M059J (cell line): ENCODE measurements around the gene DST. TPM values are rescaled to one million over a fixed set of nuclear protein-coding genes. Genes with fewer than 3 reads are reported as not detected.
"Not testable (repeated sequence)": the region's sequence is repeated elsewhere in the genome, so short reads cannot be mapped to it uniquely, and the experiment has no call there.

Experiments used
- DNase-seq: peaks from one replicate; pipeline ENCODE4 v3.0.0-alpha.2; 2012; ENCODE audit warnings: low read depth
- total RNA-seq: library from RNA; depleted of rRNA; stranded (reverse); fragments of >200 nt; shearing (Covaris generic); gene quantifications from 2 replicates; pipeline ENCODE4 v1.2.3, GENCODE V29; 2014

Gene DST
- total RNA-seq, 1 experiment from 2014 or later: 179 TPM

DNA sequence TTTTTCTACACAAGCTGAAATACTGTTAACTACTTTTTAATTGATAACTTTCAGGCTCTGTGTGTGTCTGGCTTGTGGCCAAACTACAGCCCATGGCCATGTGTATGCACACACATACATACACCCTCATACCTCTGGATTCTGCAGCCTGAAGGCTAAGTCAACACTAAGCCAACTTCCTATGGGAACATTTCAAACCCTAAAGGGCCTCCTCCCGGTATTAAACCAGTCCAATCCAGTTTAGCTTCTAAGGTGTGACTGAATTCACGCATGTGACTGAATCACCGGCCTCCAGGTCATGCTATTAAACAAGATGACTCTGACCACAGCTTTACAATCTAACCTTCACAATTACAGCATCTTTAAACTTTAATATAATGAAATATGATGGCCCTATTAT is 20.7 kb upstream of the DST start:
- peak; percentile 74 for DNase-seq

GRCh38 chr6:56661338-56661737 is 18.6 kb upstream of the DST start:
- DNase-seq: not testable (repeated sequence)

DNA sequence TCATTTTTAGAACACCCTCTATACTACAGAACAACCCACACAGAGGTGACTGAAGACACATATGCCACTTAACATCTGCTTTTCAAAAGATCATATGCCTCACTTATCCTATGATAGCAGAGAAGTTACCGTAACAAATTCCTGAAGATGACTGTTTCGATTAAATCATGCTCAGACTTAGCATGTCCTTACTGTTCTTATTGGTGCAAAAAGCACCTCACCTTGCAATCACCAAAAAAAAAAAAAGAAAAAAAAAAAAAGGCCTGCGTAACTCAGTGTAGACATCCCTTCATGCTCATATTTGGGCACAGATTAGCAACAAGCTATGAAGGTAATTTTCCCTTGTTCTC is 17.7 kb upstream of the DST start:
- DNase-seq: no peak

DNA sequence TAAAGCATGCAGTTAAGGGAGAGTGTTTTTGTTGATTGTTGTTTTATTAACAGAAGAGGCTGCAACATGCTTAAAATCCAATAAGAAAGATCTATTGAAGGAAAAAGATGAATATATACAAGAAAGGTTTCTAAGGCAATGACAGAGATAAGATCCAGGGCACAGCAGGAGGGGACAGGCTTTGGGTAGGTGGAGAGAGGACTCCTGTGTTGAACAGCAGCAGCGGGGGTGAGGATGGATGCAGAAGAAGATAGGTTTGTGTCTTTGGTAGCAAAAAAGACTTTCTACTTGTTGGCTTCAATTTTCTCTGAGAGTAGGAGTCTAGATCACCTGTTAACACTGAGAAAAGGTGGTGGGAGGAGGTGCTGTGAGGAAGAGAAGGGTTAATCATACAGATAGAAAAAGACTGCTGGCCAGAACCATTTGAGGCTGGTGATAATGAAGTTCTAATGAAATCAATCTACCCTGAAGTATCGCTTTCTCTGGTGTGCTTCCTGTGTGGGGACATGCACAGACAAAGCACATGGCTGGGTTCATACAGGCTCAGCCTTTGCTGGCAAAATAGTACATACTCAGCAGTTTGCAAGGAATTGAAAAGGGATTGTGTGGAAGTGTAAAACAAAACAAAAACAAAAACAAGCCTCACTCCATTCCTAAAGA is 17.2 kb upstream of the DST start:
- DNase-seq: no peak

GRCh38 chr6:56658326-56658725 is 15.6 kb upstream of the DST start:
- DNase-seq: no peak

DNA sequence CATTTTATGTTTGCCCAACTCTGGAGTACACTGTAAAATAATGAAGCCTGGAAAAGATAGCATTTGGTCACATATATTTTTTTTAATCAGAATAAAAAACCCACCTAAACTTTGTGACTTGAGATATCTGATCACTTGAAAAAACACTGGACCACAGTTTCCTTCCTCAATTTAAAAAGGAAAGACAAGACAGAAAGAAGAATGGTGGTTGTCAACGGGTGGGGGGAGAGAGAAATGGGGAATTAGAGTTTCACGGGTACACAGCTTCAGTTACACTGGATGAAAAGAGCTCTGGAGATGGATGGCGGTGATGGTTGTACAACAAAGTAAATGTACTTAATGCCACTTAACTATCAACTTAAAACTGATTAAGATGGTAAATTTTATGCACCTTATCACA is 14.7 kb upstream of the DST start:
- DNase-seq: no peak

- DNase-seq: no peak
These were observed 13.8 kb upstream of the DST start for GRCh38 chr6:56656466-56656865.

DNA sequence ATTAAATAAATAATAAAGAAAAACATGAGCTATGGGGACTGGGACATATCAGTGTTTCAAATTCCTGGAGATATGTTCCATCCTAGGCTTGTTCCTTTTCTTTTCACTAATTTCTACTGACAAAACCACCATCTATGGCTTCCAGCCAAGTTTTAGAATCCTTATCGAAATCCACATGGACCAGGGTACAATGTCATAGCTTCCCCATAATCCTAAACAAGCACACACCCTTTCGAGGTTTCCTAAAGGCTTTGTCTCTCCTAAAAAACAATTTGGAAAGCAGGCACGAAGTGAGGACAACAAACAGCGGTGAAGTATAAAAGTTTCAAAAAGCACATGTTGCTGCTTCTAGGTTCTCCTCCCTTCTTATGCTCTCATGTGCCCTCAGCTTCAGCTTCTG is 13.3 kb upstream of the DST start:
- DNase-seq: no peak

DNA sequence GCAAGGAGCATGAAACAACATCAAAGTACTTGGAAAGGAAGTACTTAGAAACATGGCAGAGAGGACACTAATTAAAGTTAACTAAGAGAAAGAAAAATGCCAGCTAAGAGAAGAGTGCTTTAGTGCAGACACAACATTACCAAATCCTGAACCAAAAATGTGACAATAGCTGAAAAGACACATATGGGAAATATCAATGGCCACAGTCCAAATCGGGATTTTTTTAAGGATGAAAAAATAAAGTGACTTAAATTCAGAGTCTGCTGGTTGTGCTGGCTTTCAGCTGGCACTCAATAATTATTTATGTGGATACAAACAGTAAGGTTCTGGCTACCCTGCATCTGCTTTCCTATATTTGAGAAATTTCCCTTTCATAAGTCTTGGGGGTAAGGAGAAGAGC is 12.6 kb upstream of the DST start:
- DNase-seq: no peak

DNA sequence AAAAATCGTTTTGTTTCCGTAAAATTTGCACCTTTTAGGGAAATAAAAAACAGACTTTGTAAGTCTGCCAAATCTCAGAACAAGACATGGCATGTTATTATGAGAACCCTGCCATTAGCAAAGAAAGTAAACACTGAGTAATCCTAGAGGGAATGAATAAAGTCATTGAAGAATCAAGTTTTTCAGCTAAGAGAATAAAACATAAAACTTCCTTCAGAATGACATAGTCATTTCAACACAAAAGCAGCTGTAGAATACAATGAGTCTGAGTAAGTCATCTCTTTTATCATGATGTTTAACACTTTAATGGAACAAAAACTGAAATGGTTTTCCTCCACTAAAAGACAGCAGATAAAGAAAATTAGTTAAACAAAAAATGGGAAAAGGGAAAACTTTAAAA is 10.3 kb upstream of the DST start:
- peak; percentile 85 for DNase-seq

DNA sequence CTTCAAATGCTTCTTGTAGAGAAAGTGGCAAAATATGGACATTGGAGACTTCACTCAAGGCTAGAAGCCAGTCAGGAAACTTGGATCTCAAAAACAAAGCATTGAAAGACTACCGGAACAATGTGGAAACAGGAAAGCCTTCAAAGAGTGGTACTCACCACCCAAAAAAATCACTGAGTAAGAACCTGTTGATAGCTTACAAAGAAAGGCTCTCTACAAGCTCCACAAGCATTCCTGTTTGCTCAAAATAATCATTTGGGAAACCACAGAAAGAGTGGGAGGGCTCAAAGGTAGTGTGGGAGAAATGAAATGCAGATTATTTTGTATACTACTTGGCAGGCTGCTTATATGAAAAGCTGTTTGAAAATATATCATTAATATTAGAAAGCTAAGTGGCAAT is 9.5 kb upstream of the DST start:
- DNase-seq: peak; percentile 55

- no peak for DNase-seq
These were observed 7.5 kb upstream of the DST start for GRCh38 chr6:56650191-56650590.

GRCh38 chr6:56649782-56650181 is 7.1 kb upstream of the DST start:
- no peak for DNase-seq

DNA sequence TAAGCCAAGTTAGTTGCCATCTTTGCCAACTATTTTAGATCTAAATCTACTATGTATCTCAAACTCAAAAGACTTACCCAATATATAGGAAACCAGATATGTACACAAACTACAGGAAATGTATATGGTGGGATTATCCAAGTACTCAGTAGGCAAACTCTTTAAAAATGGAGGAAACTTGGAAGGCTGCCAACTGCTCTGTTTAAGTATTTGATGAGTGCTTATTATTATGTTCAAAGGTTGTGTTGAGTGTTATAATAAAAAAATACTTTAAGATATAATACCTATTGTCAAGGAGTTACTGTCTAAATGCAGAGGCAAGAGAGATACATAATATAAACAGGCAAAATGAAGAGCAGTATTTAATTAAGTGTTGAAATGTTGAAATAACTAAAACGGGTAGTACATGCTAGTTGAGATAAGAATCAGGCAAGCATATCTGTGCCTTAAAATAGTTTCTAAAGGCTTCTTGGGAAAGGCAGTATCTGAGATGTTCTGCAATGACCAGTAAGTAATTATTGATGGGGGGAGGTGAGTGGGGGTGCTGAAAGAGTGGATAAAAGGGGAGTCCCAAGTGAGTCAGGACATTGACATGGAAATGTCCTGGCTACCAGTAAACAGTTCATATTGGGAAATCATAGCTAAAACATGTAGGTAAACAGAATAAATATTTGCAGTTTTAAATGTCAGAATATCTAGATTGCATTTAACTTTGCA is 6.5 kb upstream of the DST start:
- no peak for DNase-seq

DNA sequence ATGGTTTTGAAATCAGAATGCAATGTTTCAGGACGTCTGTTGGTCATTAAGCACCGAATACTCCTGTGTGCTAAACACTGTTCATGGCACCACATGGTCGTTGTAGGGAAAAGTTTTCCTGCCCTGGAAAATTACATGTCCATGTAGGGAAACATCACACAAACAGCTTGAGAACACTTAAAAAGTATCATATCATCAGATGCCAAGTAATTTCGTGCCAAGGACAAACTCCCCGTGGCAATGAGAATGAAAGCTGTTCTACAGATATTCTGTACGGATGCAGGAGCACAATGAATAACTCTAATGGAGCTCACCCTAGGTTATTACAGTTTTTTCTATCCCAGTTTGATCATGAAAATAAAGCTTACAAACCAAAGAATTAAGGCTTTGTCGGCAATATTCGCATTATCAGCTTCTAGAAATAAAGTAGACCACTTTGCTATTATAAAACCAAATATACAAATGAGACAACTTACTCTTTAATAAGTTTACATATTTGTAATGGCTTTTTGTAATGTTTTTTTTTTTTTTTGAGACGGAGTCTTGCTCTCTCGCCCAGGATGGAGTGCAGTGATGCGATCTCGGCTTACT is 4.6 kb upstream of the DST start:
- DNase-seq: no peak

- DNase-seq: no peak
These were observed 1.7 kb upstream of the DST start for GRCh38 chr6:56644366-56644765.

- DNase-seq: no peak
These were observed 845 bp upstream of the DST start for GRCh38 chr6:56643379-56644089.

- no peak for DNase-seq
These were observed 2.3 kb downstream of the DST start for GRCh38 chr6:56640374-56640773.

GRCh38 chr6:56638760-56639159 is 3.9 kb downstream of the DST start:
- no peak for DNase-seq

DNA sequence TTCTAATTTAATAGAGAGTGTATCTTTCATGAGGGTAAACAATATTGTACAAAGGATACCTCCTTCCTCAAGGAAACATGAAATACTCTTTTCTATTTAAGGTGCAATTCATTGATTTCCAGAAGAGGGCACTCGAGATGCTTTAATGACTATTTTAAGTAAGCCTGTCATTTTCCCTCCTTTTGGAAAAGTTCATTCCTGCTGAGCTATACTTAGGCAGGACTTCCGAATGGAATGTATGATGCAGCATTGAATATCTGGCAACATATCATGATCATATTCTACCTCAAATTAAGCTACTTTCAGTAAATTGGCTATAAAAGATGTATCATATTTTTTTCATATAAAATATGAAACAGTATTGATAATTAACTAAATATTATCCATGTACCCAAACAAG is 5.0 kb downstream of the DST start:
- peak; percentile 77 for DNase-seq

DNA sequence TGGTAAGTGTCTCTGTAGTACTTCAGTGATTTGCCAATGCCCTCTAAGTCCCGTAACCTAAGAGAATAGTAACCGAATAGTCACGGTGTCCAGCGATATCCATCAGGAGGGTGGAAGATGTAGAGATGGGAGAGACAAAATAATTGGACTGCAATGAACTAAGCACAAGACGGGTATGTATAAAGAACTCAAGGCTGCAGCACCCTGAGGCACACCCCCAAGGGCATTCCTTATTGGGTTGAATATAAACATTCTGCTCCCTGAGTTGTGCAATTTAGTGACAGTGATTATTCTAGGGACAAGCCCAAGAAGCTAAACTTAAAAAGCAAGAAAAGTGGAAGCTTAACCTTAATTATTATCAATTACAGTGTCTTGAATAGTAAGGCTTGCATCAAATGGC is 14.6 kb downstream of the DST start:
- DNase-seq: no peak

DNA sequence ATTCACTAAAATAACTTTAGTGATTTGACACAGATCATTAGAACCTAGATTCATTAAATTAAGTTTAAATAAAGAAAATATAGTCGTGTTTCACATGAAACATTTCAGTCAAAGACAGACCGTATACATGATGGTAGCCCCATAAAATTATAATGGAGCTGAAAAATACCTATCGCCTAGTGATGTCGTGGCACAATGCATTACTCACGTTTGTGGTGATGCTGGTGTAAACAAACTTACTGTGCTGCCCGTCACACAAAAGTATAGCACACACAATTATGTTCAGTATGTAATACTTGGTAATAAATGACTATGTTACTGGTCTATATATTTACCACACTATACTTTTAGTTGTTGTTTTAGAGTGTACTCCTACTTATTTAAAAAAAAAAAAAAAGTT is 17.3 kb downstream of the DST start:
- DNase-seq: peak; percentile 28

DNA sequence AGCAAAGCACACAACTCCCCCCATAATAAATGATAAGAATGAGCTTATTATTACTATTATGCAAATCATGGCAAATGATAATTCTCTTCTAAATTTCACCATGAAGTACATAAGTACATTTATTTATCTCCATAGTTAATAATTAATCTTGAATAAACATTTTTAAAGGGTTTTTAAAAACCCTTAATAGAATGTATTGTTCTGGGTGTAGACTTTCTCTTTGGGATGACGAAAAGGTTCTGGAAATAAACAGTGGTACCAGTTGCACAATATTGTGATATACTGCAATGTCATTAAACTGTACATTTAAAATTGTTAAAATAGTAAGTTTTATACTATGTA is 18.0 kb downstream of the DST start:
- no peak for DNase-seq
